NOMO-1 (cell line): Measurements from ENCODE around the gene ASCL5.
"Not testable (repeated sequence)": the region's sequence is repeated elsewhere in the genome, so short reads cannot be mapped to it uniquely, and the experiment has no call there.

Experiments used
- DNase-seq, 2 experiments: peaks; one replicate each; lab custom pipeline; 2025; ENCODE audit not compliant: unreplicated experiment in 2 of 2; lab: John Stamatoyannopoulos, UW

The ASCL5 gene

GRCh38 chr1:201126832-201127754 lies at the start of gene ASCL5:
ASCL5 (minus strand) TSS chr1:201127184; CDS start chr1:201115372, 11,812 bp downstream.
- DNase-seq, result no peak

GRCh38 chr1:201175820-201176500 lies 49.0 kb upstream of the ASCL5 start:
- no peak for DNase-seq

GRCh38 chr1:201173736-201174135 lies 46.8 kb upstream of the ASCL5 start:
- DNase-seq, result no peak

GRCh38 chr1:201172999-201173610 lies 46.1 kb upstream of the ASCL5 start:
- no peak for DNase-seq

- no peak for DNase-seq
These were observed 45.3 kb upstream of the ASCL5 start for GRCh38 chr1:201172326-201172725.

GRCh38 chr1:201171063-201172036 lies 44.4 kb upstream of the ASCL5 start:
- peak in 1 of 2 experiments; percentile 16 for DNase-seq

GRCh38 chr1:201170533-201171062 lies 43.6 kb upstream of the ASCL5 start:
- DNase-seq, result peak; percentile 83 to 88

- DNase-seq, result no peak
These were observed 43.1 kb upstream of the ASCL5 start for GRCh38 chr1:201169971-201170532.

- DNase-seq, result no peak
These were observed 42.2 kb upstream of the ASCL5 start for GRCh38 chr1:201169203-201169602.

GRCh38 chr1:201167041-201167991 lies 40.3 kb upstream of the ASCL5 start:
- no peak for DNase-seq

GRCh38 chr1:201164645-201165044 lies 37.7 kb upstream of the ASCL5 start:
- no peak for DNase-seq

- no peak for DNase-seq
These were observed 36.7 kb upstream of the ASCL5 start for GRCh38 chr1:201163707-201164106.

GRCh38 chr1:201163036-201163435 lies 36.1 kb upstream of the ASCL5 start:
- DNase-seq, result not testable (repeated sequence)

- no peak for DNase-seq
These were observed 31.0 kb upstream of the ASCL5 start for GRCh38 chr1:201157949-201158348.

- no peak for DNase-seq
These were observed 29.8 kb upstream of the ASCL5 start for GRCh38 chr1:201156819-201157218.

- no peak for DNase-seq
These were observed 29.4 kb upstream of the ASCL5 start for GRCh38 chr1:201156346-201156745.

- DNase-seq, result no peak
These were observed 28.4 kb upstream of the ASCL5 start for GRCh38 chr1:201155354-201155753.

- DNase-seq, result peak; percentile 80 to 88
These were observed 27.6 kb upstream of the ASCL5 start, which contains the start of gene TMEM9 for GRCh38 chr1:201154389-201155165. TMEM9 (minus strand) TSS chr1:201154474; CDS start chr1:201153923, 551 bp downstream.
